Left ventricle myocardium inferior (tissue), 1 donor: ENCODE measurements around the gene NANP. TPM values are rescaled to one million over a fixed set of nuclear protein-coding genes. Genes with fewer than 3 reads are reported as not detected.

Experiments
- DNase-seq: peaks from one replicate; pipeline ENCODE4 v3.0.0-alpha.2; 2020
- H3K27ac ChIP-seq: fragments of 200-600 bp; replicated peaks from 2 replicates; pipeline ENCODE4 v1.8.0; 2021
- H3K27me3 ChIP-seq: fragments of 200-600 bp; 2 replicates; pipeline ENCODE4 v1.8.0; 2021; ENCODE audit warnings: low read depth
- H3K36me3 ChIP-seq: fragments of 200-600 bp; 2 replicates; pipeline ENCODE4 v1.8.0; 2021
- H3K4me1 ChIP-seq: fragments of 200-600 bp; 2 replicates; pipeline ENCODE4 v1.8.0; 2021
- H3K4me3 ChIP-seq: fragments of 200-600 bp; 2 replicates; pipeline ENCODE4 v1.8.0; 2021; ENCODE audit warnings: mild to moderate bottlenecking, moderate library complexity
- H3K9me3 ChIP-seq: fragments of 200-600 bp; replicated peaks from 2 replicates; pipeline ENCODE4 v1.8.0; 2021
- intact Hi-C: fragments of 100-400 bp; cut with micrococcal nuclease; formaldehyde crosslinking; loops from one replicate; pipeline ENCODE4 v1.11.0; 2022
- total RNA-seq: library from RNA; stranded (reverse); fragmentation: NEBNext Ultra II Directional; extraction: Animal tissue kit (Norgen Biotek cat#: 25700); gene quantifications from one replicate; pipeline ENCODE4 v1.2.1, GENCODE V29; 2021
- TF ChIP-seq, protein P1 (sequence below): fragments of 200-600 bp; IDR thresholded peaks from 2 replicates; pipeline ENCODE4 v1.8.0; 2021; ENCODE audit warnings: antibody characterized with exemption, mild to moderate bottlenecking, borderline replicate concordance
- donor health status: DM: no; HTN: yes; CAD: no; lungs with severe emphysema.

Gene NANP
- total RNA-seq, 1 donor from 2014 or later = 2.7 TPM

DNA sequence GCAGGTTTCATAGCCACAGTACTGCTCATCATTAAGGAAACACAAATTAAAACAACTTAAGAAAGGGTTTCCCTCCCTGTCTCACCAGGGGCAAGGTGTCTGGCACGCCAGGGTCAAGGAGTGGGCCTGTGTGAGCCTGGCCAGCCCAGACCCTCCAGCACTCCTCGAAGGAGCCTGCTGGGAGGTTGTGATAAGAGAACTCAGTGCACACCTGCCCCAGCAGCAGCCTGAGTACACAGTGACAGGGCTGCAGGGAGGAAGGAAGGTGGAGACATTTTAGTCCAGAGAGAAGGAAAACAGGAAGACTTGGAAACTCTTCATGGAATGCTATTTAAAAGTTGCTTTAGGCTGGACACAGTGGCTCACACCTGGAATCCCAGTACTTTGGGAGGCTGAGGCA is 52.6 kb downstream of the NANP start:
- DNase-seq = no peak
- H3K27me3 ChIP-seq = no peaks in the 10 kb centered on the region
- TF ChIP-seq, protein P1, sequence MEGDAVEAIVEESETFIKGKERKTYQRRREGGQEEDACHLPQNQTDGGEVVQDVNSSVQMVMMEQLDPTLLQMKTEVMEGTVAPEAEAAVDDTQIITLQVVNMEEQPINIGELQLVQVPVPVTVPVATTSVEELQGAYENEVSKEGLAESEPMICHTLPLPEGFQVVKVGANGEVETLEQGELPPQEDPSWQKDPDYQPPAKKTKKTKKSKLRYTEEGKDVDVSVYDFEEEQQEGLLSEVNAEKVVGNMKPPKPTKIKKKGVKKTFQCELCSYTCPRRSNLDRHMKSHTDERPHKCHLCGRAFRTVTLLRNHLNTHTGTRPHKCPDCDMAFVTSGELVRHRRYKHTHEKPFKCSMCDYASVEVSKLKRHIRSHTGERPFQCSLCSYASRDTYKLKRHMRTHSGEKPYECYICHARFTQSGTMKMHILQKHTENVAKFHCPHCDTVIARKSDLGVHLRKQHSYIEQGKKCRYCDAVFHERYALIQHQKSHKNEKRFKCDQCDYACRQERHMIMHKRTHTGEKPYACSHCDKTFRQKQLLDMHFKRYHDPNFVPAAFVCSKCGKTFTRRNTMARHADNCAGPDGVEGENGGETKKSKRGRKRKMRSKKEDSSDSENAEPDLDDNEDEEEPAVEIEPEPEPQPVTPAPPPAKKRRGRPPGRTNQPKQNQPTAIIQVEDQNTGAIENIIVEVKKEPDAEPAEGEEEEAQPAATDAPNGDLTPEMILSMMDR = no peak
- no peaks in the 10 kb centered on the region for H3K9me3 ChIP-seq
- no peaks in the 10 kb centered on the region for H3K36me3 ChIP-seq
- no peaks in the 10 kb centered on the region for H3K4me1 ChIP-seq
- H3K27ac ChIP-seq = no peak overlapping the region
- intact Hi-C loops = no loop called here
- H3K4me3 ChIP-seq = no peak overlapping the region

GRCh38 chr20:25570148-25570530 is 53.7 kb downstream of the NANP start:
- no peaks in the 10 kb centered on the region for H3K36me3 ChIP-seq
- no peaks in the 10 kb centered on the region for H3K4me1 ChIP-seq
- TF ChIP-seq, protein P1 = no peak
- DNase-seq = no peak
- no peak overlapping the region for H3K4me3 ChIP-seq
- intact Hi-C loops = no loop called here
- H3K9me3 ChIP-seq = no peaks in the 10 kb centered on the region
- H3K27ac ChIP-seq = no peak overlapping the region
- no peaks in the 10 kb centered on the region for H3K27me3 ChIP-seq

DNA sequence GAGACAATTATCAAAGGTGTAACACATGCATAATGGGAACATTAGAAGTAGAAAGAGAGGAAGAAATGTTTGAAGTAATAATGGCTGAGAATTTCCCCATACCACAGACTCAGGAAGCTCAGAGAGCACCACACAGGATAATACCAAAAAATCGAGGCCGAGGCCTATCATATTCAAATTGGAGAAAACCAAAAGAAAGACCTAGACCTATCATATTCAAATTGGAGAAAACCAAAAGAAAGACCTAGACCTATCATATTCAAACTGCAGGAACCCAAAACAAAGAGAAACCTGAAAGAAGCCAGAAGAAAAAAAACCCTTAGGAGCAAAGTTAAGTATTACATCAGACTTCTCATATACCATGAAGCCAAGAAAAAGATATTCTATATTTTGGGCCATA is 56.5 kb downstream of the NANP start:
- DNase-seq = no peak
- Histone ChIP-seq H3K9me3 (peaks cover 8% of the 10 kb centered on the region), H3K4me1 (no peaks in the 10 kb centered on the region), H3K27me3 (no peaks in the 10 kb centered on the region), H3K36me3 (no peaks in the 10 kb centered on the region), H3K4me3 (no peak overlapping the region), H3K27ac (no peak overlapping the region)
- TF ChIP-seq, protein P1 = no peak
- intact Hi-C loops = no loop called here

GRCh38 chr20:25566821-25567220 is 57.0 kb downstream of the NANP start:
- intact Hi-C loops = no loop called here

GRCh38 chr20:25565578-25566157 is 58.1 kb downstream of the NANP start:
- no peak overlapping the region for H3K27ac ChIP-seq
- no peaks in the 10 kb centered on the region for H3K36me3 ChIP-seq
- H3K9me3 ChIP-seq = peaks cover 8% of the 10 kb centered on the region
- no peaks in the 10 kb centered on the region for H3K4me1 ChIP-seq
- no peaks in the 10 kb centered on the region for H3K27me3 ChIP-seq
- H3K4me3 ChIP-seq = no peak overlapping the region
- intact Hi-C loops = no loop called here
- no peak for DNase-seq
- TF ChIP-seq, protein P1 = no peak

More at GRCh38 chr20:25566821-25567220, 57.0 kb downstream of the NANP start:
- no peak overlapping the region for H3K27ac ChIP-seq
- no peaks in the 10 kb centered on the region for H3K27me3 ChIP-seq
- TF ChIP-seq, protein P1 = no peak
- H3K4me3 ChIP-seq = no peak overlapping the region
- H3K4me1 ChIP-seq = no peaks in the 10 kb centered on the region
- no peak for DNase-seq
- H3K36me3 ChIP-seq = no peaks in the 10 kb centered on the region
- peaks cover 8% of the 10 kb centered on the region for H3K9me3 ChIP-seq
